NOMO-1 treated with DMSO at 0.1 percent for 48 hours (cell line): ENCODE measurements around the gene SSH2.

Experiments used
- DNase-seq: peaks from one replicate; lab custom pipeline; 2025; ENCODE audit not compliant: unreplicated experiment; lab: John Stamatoyannopoulos, UW

SSH2 gene

DNA sequence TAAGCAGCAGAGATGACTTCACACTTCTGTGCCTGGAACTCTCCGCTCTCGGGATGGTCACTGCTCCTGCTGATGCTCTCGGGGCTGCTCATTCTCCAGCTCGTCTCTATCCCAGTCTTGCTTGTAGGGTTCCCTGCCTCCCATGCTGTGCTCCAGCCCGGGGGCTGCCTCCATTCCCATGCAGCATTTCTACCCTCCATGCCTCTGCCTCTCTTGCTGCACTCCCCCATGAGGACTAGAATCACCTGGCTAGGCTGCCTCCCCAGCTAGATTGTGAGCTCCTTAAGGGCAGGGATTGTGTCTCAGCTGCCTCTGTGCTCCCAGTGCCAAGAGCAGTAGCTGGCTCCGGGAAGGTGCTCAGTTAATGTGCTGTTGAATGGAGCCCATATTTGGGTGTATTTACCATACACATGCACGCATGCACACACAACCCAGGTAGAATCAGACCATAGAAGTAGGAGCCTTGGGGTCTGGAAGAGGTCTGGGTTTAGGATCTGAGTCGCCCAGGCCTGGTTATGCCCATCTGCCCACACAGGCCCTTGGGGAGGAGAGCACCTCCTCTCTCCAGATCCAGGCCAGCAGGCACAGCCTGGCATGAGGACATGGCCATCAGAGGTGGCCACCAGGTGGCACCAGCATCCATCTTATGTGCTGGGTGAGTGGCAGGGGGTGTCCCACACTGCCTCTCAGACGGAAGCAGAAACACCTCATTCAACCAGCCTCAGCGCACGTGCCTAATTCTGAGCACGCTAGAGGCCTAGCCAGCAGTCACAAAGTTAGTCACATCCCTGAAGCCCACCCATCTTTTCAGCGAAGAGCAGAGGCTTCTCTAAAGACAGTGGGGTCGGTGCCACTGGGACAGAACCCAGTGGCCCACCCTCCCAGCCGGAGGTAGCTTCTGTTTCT lies 349.9 kb downstream of the SSH2 start:
- peak; percentile 82 for DNase-seq

GRCh38 chr17:29578626-29579485 lies 351.2 kb downstream of the SSH2 start:
- no peak for DNase-seq

DNA sequence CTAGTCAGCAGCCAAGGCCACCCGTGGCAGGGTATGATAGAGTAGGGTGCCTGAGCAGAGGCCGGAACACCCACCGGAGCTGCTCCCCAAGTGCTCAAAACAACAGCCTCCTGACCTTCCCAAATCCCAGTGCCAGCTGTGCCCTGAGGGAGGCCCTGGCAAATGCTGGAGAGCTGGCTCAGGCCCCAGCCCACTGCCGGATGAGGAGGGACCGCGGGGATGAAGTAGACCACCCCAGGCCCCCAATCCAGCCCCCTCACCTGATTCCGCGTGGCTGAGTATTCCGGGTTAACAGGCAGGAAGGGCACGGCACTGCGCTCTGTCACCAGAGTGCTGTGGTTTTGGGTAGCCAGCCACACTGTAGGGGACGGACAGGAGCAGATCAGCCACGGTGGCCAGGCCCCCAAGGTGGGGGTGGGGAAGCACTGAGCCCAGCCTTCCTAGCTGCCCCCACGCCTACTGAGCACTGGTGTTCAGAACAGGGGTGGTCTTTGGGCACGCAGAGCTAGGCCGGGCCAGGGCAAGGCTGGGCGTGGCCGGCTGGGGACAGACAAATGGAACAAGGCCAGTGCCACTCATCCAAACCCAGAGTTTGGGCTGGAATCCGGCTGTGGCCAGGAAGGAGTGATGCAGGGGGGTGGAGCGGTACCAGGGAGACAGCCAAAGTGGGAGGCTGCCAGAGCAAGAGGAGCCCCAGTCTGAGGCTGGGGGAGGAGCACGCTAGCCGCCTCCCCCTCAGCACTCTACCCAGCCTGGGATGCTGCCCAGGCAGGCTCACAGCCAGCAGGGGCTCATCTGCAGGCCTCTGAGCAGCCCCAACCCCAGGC lies 352.4 kb downstream of the SSH2 start:
- no peak for DNase-seq

DNA sequence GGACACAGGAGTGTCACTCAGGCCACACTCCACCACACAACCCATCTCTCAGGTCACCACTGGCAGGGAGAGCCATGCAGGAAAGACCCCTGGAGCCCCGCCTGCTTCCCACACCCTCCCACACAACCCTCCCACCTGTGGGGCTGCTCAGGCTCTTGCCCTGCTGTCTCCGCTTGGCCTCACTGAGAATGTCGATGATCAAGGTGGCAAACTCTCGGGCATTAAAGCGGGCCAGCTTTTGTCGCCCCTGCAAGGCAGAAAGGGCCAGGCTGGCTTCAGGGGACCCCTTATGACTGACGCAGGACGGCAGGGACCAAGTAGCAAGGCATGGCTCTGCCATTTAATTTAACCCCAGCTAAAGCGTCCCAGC lies 353.0 kb downstream of the SSH2 start:
- no peak for DNase-seq

DNA sequence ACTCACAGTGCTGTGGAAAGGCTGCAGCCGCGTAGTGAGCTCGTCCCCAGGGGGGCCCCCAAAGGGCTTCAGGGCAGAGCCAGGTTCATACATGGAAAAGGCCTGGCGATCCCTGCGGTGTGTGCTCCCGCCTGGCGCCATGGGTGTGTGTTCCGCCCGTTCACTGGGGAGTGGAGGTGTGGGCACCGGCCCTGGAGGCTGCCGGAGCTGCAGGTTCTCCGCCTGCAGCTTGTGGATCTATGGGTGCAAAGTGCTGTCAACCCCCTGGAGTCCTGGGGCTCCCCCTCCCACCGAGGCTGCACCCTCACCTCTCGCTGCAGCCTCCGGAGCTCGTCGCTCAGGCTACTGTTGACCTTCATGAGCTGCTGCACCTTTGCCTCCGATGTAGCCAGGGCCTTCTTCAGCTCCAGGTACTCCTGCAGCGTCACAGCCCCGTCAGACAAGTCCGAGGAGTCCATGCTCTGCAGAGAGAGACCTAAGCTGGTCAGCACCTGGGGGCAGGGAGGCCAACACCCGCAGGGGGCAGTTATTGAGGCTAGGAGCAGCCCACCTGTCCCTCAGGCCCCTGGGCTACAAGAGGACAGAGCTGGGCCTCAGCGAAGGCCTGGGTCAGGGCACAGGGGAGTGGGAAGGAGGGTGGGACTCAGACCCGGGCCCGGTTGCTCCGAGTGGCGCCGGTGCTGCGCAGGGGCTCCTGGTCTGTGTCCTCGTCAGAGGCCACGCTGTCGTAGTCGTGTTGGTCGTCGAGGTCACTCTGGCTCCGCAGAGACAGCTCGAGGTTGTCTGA lies 353.6 kb downstream of the SSH2 start:
- no peak for DNase-seq
